GM23338 (cell line): ENCODE results near the gene FN3K. TPM values are rescaled to one million over a fixed set of nuclear protein-coding genes. Genes with fewer than 3 reads are reported as not detected.
"Not testable (repeated sequence)": the region's sequence is repeated elsewhere in the genome, so short reads cannot be mapped to it uniquely, and the experiment has no call there.

ENCODE experiments used
- ATAC-seq: fragments of 200-7000 bp; cut with Tn5 transposase; 3 replicates; pipeline ENCODE4 v1.9.1; 2020
- DNase-seq: peaks from one replicate; pipeline ENCODE4 v3.0.0-alpha.2; 2015; ENCODE audit warnings: low spot score
- H2AFZ ChIP-seq: fragments of 200-600 bp; sonication (generic); 2 replicates; pipeline ENCODE4 v1.8.0; 2016; ENCODE audit warnings: antibody characterized with exemption, mild to moderate bottlenecking, moderate library complexity
- H3F3A ChIP-seq: fragments of 200-600 bp; sonication (generic); replicated peaks from 2 replicates; pipeline ENCODE4 v1.8.0; 2017; ENCODE audit warnings: antibody characterized with exemption, mixed run types, low read depth
- H3K27ac ChIP-seq: fragments of 200-600 bp; sonication (generic); 2 replicates; pipeline ENCODE4 v1.6.1; 2016; ENCODE audit warnings: low read depth
- H3K27me3 ChIP-seq: fragments of 200-600 bp; sonication (generic); 2 replicates; pipeline ENCODE4 v1.8.0; 2016; ENCODE audit warnings: mild to moderate bottlenecking, mixed run types, moderate library complexity; ENCODE audit not compliant: insufficient read depth
- H3K36me3 ChIP-seq: fragments of 200-600 bp; sonication (generic); 2 replicates; pipeline ENCODE4 v1.8.0; 2016; ENCODE audit warnings: mild to moderate bottlenecking; ENCODE audit not compliant: insufficient read depth
- H3K4me1 ChIP-seq: fragments of 200-600 bp; sonication (generic); 2 replicates; pipeline ENCODE4 v1.8.0; 2016; ENCODE audit warnings: mild to moderate bottlenecking, moderate library complexity; ENCODE audit not compliant: insufficient read depth
- H3K4me2 ChIP-seq: fragments of 200-600 bp; sonication (generic); 2 replicates; pipeline ENCODE4 v1.7.1; 2017; ENCODE audit warnings: mixed run types
- H3K4me3 ChIP-seq: fragments of 200-600 bp; sonication (generic); 2 replicates; pipeline ENCODE4 v1.6.1; 2016; ENCODE audit warnings: mixed run types
- H3K79me2 ChIP-seq: fragments of 200-600 bp; sonication (generic); replicated peaks from 2 replicates; pipeline ENCODE4 v1.8.0; 2017; ENCODE audit warnings: mild to moderate bottlenecking; ENCODE audit not compliant: insufficient read depth
- H3K9me2 ChIP-seq: fragments of 200-600 bp; sonication (generic); 2 replicates; pipeline ENCODE4 v1.8.0; 2017; ENCODE audit not compliant: insufficient read depth
- H4K20me1 ChIP-seq: fragments of 200-600 bp; sonication (generic); replicated peaks from 2 replicates; pipeline ENCODE4 v1.8.0; 2017; ENCODE audit warnings: mild to moderate bottlenecking; ENCODE audit not compliant: insufficient read depth
- H3K27ac Mint-ChIP-seq: 2 replicates; pipeline ENCODE4 v1.8.0; 2020; ENCODE audit warnings: inconsistent platforms, mild to moderate bottlenecking, moderate library complexity, mixed read lengths
- H3K27me3 Mint-ChIP-seq: 3 replicates; pipeline ENCODE4 v1.8.0; 2022; ENCODE audit warnings: low read depth, mild to moderate bottlenecking, moderate library complexity, mixed read lengths, inconsistent platforms; ENCODE audit not compliant: insufficient read depth, poor library complexity
- H3K36me3 Mint-ChIP-seq: 3 replicates; pipeline ENCODE4 v1.8.0; 2021; ENCODE audit warnings: low read depth, mild to moderate bottlenecking, inconsistent platforms, moderate library complexity, mixed read lengths
- H3K4me1 Mint-ChIP-seq: 3 replicates; pipeline ENCODE4 v1.8.0; 2020; ENCODE audit warnings: mild to moderate bottlenecking, inconsistent platforms, mixed read lengths
- H3K4me3 Mint-ChIP-seq: 3 replicates; pipeline ENCODE4 v1.8.0; 2021; ENCODE audit warnings: moderate library complexity, mild to moderate bottlenecking, inconsistent platforms, mixed read lengths
- H3K9me3 Mint-ChIP-seq: 3 replicates; pipeline ENCODE4 v1.8.0; 2020; ENCODE audit warnings: moderate library complexity, mild to moderate bottlenecking, inconsistent platforms, mixed read lengths
- CREB1 ChIP-seq: fragments of 250-450 bp; sonication (Bioruptor Pico); IDR thresholded peaks from 2 replicates; pipeline ENCODE4 v1.5.0; 2020; ENCODE audit warnings: low read depth, mild to moderate bottlenecking, moderate library complexity
- EZH2 ChIP-seq: fragments of 200-600 bp; sonication (generic); IDR thresholded peaks from one replicate; pipeline ENCODE4 v1.8.0; 2017; ENCODE audit warnings: antibody characterized with exemption, mild to moderate bottlenecking, low read depth; ENCODE audit not compliant: unreplicated experiment
- POLR2AphosphoS5 ChIP-seq: IDR thresholded peaks from 2 replicates; pipeline ENCODE4 v1.6.1; 2016; ENCODE audit warnings: antibody characterized with exemption, low read depth
- ZNF114 ChIP-seq: fragments of 250-450 bp; sonication (Bioruptor Pico); IDR thresholded peaks from 2 replicates; pipeline ENCODE4 v1.5.0; 2020; ENCODE audit warnings: mild to moderate bottlenecking, moderate library complexity
- ZNF331 ChIP-seq: fragments of 250-450 bp; sonication (Bioruptor Pico); IDR thresholded peaks from 2 replicates; pipeline ENCODE4 v1.5.0; 2020; ENCODE audit warnings: low read depth, mild to moderate bottlenecking, moderate library complexity
- polyA plus RNA-seq: library from polyadenylated mRNA; unstranded; fragments of >200 nt; fragmentation: Nextera tagmentation; extraction: Ambion mirVana; gene quantifications from 2 replicates; pipeline ENCODE4 v1.2.1, GENCODE V29; 2016
- total RNA-seq: library from RNA; depleted of rRNA; stranded (reverse); fragments of >200 nt; shearing (Covaris generic); gene quantifications from 2 replicates; pipeline ENCODE4 v1.2.3, GENCODE V29; 2014
- TF ChIP-seq, protein P1 (sequence below), 2 experiments: fragments of 200-600 bp in 1 of 2; sonication (generic) in 1 of 2; conservative IDR thresholded peaks; 2 replicates each; pipeline versions ENCODE4 v1.5.1 to v1.6.1; 2016 to 2017; ENCODE audit warnings: antibody characterized with exemption in 2 of 2, low read depth in 2 of 2, mild to moderate bottlenecking in 2 of 2, moderate library complexity in 1 of 2

FN3K gene
- total and polyA plus RNA-seq, 2 experiments from 2014 or later: 5.3 to 12.9 TPM

DNA sequence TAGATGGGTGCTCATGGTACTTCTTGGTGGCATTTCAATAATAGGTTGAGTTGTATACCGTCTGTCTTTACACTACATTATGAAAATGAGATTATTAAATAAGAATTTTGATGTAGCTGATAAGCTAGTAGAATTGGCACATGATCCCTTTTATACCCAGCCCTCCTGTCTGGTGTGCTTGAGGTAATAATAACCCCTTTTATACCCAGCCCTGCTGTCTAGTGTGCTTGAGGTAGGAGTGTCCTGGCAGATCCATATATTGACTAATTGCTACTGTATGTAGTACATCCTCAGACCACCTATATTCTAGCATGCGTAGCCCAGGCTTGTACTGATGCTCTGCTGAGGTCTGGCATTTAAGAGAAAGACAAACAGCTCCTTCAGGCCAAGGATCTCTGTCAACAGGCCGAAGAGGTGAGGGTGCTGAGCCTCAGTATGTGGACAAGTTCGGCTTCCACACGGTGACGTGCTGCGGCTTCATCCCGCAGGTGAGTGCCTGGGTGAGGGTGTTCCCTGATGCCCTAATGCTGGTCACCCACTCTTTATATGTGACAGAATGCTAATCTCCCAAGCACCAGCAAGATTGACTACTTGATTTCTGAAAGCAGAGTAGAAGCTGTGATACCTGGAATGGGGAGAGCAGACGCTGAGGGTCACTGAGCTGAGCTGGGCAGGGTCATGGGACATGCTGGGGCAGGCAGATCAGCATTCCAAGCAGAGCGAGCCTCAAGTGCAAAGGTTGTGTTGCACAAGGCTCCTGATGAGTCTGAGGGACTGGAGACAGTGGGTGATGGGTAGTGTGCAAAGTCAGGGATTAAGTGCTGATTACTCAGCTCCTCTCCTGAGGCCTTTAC lies 5.7 kb downstream of the FN3K start:
- Histone ChIP-seq H3K36me3 (peaks cover 23% of the 10 kb centered on the region), H3K79me2 (no peaks in the 10 kb centered on the region), H4K20me1 (no peaks in the 10 kb centered on the region), H3K9me2 (0 out of 2 replicates have a peak, but pooled peaks cover 8% of the 10 kb centered on the region), H3K27me3 (no peaks in the 10 kb centered on the region), H2AFZ (no peak overlapping the region), H3K27ac (no peak overlapping the region), H3K4me2 (no peak overlapping the region), H3F3A (0 out of 2 replicates have a peak, but pooled peaks cover under 1% of the 10 kb centered on the region), H3K4me1 (peaks cover 13% of the 10 kb centered on the region), H3K4me3 (no peak overlapping the region)
- no peak overlapping the region for H3K27ac Mint-ChIP-seq
- H3K4me3 Mint-ChIP-seq: no peak overlapping the region
- peaks cover 6% of the 10 kb centered on the region; the same call in 1 of the 3 replicates for H3K4me1 Mint-ChIP-seq
- ATAC-seq: no peak
- H3K36me3 Mint-ChIP-seq: peaks cover 57% of the 10 kb centered on the region
- peak; percentile 17 for DNase-seq
- H3K27me3 Mint-ChIP-seq: peaks cover 8% of the 10 kb centered on the region
- TF ChIP-seq EZH2 (no peak), ZNF114 (CRISPR knock-in tag) (no peak), POLR2AphosphoS5 (no peak), CREB1 (CRISPR knock-in tag) (no peak)
- TF ChIP-seq, protein P1, sequence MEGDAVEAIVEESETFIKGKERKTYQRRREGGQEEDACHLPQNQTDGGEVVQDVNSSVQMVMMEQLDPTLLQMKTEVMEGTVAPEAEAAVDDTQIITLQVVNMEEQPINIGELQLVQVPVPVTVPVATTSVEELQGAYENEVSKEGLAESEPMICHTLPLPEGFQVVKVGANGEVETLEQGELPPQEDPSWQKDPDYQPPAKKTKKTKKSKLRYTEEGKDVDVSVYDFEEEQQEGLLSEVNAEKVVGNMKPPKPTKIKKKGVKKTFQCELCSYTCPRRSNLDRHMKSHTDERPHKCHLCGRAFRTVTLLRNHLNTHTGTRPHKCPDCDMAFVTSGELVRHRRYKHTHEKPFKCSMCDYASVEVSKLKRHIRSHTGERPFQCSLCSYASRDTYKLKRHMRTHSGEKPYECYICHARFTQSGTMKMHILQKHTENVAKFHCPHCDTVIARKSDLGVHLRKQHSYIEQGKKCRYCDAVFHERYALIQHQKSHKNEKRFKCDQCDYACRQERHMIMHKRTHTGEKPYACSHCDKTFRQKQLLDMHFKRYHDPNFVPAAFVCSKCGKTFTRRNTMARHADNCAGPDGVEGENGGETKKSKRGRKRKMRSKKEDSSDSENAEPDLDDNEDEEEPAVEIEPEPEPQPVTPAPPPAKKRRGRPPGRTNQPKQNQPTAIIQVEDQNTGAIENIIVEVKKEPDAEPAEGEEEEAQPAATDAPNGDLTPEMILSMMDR (conservative IDR thresholded peaks at IDR 0.05; ENCODE audit: low read depth in 2 of 2): no peak
- H3K9me3 Mint-ChIP-seq: peaks cover 29% of the 10 kb centered on the region

DNA sequence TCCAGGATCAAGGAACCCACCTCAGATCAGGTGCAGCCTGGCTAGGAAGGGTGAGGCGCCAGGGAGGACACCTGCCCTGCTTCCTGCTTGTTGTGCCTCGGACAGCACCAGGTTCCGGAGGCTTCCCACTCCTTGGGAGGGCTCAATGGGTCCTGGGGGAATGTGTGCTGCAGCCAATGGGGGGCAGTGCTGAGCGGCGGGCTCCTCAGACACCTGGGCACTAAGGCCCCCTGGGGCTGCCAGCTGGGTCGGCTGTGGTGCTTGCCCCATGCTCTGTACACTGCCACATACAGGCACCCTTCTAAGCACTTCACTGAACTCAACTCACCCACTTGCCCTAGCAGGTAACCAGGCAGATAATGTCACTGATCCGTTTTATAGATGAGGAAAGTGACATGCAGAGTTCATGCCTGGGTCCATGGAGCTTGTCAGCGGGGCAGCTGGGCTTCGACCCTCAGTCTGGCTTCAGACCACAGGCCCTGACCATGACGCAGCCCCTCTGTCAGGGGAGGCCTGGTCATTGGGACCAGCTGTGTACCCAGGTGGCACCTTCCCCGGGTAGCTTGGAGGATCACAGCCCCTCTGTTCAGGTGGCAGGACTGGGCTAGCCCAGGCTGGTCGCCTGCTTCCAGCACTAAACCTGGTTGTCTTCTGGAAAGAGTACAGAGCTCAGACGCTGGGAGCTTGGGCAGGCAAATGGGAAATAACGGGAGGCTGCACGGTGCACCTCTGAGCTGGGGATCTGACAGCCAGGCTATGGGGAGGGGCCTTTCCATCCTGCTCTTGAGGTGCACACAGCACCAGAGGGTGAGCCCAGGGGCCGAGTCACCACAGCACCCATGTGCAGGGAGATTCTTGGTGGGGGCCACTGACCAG lies 8.2 kb downstream of the FN3K start:
- 0 out of 2 replicates have a peak, but pooled peaks cover 8% of the 10 kb centered on the region for H3K9me2 ChIP-seq
- H3K27me3 Mint-ChIP-seq: peaks cover 4% of the 10 kb centered on the region
- no peak overlapping the region for H3K4me3 ChIP-seq
- peaks cover 25% of the 10 kb centered on the region for H3K36me3 ChIP-seq
- H3K4me3 Mint-ChIP-seq: no peak overlapping the region
- no peak overlapping the region for H3K27ac Mint-ChIP-seq
- no peaks in the 10 kb centered on the region for H3F3A ChIP-seq
- H3K4me1 ChIP-seq: peaks cover 13% of the 10 kb centered on the region
- H2AFZ ChIP-seq: no peak overlapping the region
- DNase-seq (peak; percentile 54), ATAC-seq (peak; percentile 91)
- peaks cover 3% of the 10 kb centered on the region; the same call in 1 of the 3 replicates for H3K4me1 Mint-ChIP-seq
- H3K27me3 ChIP-seq: no peaks in the 10 kb centered on the region
- H3K27ac ChIP-seq: no peak overlapping the region
- peaks cover 66% of the 10 kb centered on the region for H3K36me3 Mint-ChIP-seq
- no peaks in the 10 kb centered on the region for H3K79me2 ChIP-seq
- TF ChIP-seq ZNF331 (CRISPR knock-in tag): no peak
- TF ChIP-seq, protein P1 (conservative IDR thresholded peaks at IDR 0.05; ENCODE audit: low read depth in 2 of 2): peak; percentile 38 to 59
- no peaks in the 10 kb centered on the region for H4K20me1 ChIP-seq
- H3K4me2 ChIP-seq: no peak overlapping the region
- peaks cover 39% of the 10 kb centered on the region for H3K9me3 Mint-ChIP-seq

DNA sequence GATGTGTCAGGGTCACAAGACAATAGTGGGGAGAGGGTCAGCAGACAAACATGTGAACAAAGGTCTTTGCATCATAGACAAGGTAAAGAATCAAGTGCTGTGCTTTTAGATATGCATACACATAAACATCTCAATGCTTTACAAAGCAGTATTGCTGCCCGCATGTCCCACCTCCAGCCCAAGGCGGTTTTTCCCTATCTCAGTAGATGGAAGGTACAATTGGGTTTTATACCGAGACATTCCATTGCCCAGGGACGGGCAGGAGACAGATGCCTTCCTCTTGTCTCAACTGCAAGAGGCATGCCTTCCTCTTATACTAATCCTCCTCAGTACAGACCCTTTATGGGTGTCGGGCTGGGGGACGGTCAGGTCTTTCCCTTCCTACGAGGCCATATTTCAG lies 9.3 kb downstream of the FN3K start:
- H3K4me3 Mint-ChIP-seq, H3F3A ChIP-seq, H3K27me3 Mint-ChIP-seq, ATAC-seq, H3K9me2 ChIP-seq, H3K4me3 ChIP-seq, H3K79me2 ChIP-seq, H3K4me1 Mint-ChIP-seq, H4K20me1 ChIP-seq, H3K27ac Mint-ChIP-seq, H2AFZ ChIP-seq: not testable (repeated sequence)
- H3K4me1 ChIP-seq: peaks cover 13% of the 10 kb centered on the region
- peaks cover 10% of the 10 kb centered on the region; the same call in 1 of the 2 replicates for H3K27me3 ChIP-seq
- peaks cover 25% of the 10 kb centered on the region for H3K36me3 ChIP-seq
- peak overlapping the region; percentile 26; the same call in 1 of the 2 replicates for H3K27ac ChIP-seq
- peak; percentile 22 for DNase-seq
- Mint-ChIP-seq H3K36me3 (peaks cover 62% of the 10 kb centered on the region), H3K9me3 (peaks cover 39% of the 10 kb centered on the region)
- 0 out of 2 replicates have a peak overlapping the region, but pooled peaks have one; percentile 20 for H3K4me2 ChIP-seq
